HG02798 (cell line): ENCODE results near the gene TMEM209.
"Not testable (repeated sequence)": the region's sequence is repeated elsewhere in the genome, so short reads cannot be mapped to it uniquely, and the experiment has no call there.

Experiments
- ATAC-seq: cut with Tn5 transposase; IDR thresholded peaks from one replicate; pipeline ENCODE4 v1.9.1; 2021; ENCODE audit warnings: mild to moderate bottlenecking; ENCODE audit not compliant: unreplicated experiment, poor library complexity

The TMEM209 gene

GRCh38 chr7:130131964-130132875 is 73.0 kb downstream of the TMEM209 start:
- no peak for ATAC-seq

- no peak for ATAC-seq
These were observed 73.9 kb downstream of the TMEM209 start for GRCh38 chr7:130131191-130131834.

- no peak for ATAC-seq
These were observed 76.2 kb downstream of the TMEM209 start for GRCh38 chr7:130129011-130129411.

- no peak for ATAC-seq
These were observed 77.3 kb downstream of the TMEM209 start for GRCh38 chr7:130127821-130128317.

- ATAC-seq, result no peak
These were observed 77.8 kb downstream of the TMEM209 start for GRCh38 chr7:130127404-130127803.

- not testable (repeated sequence) for ATAC-seq
These were observed 78.4 kb downstream of the TMEM209 start for GRCh38 chr7:130126840-130127239.

GRCh38 chr7:130124711-130125110 is 80.5 kb downstream of the TMEM209 start:
- no peak for ATAC-seq

- no peak for ATAC-seq
These were observed 81.7 kb downstream of the TMEM209 start for GRCh38 chr7:130123501-130123900.

GRCh38 chr7:130118801-130119200 is 86.4 kb downstream of the TMEM209 start:
- no peak for ATAC-seq

- no peak for ATAC-seq
These were observed 86.9 kb downstream of the TMEM209 start for GRCh38 chr7:130118294-130118693.

GRCh38 chr7:130114776-130115175 is 90.4 kb downstream of the TMEM209 start:
- ATAC-seq, result no peak
